GM12892 (cell line): ENCODE results near the gene TRAF3IP1.

Experiments used
- DNase-seq: peaks from one replicate; pipeline ENCODE4 v3.0.0; 2011; ENCODE audit not compliant: insufficient read length
- FAIRE-seq: peaks from 2 replicates; lab custom pipeline; 2011; peaks lifted over from hg19 to GRCh38; lab: Jason Lieb, UNC
- POLR2A ChIP-seq: IDR thresholded peaks from 2 replicates; pipeline ENCODE4 v1.6.1; 2011; ENCODE audit warnings: low read depth, low read length, control low read depth
- POLR2AphosphoS5 ChIP-seq: IDR thresholded peaks from 2 replicates; pipeline ENCODE4 v1.6.1; 2011; ENCODE audit warnings: low read depth, low read length, control low read depth
- TAF1 ChIP-seq: IDR thresholded peaks from 2 replicates; pipeline ENCODE4 v1.6.1; 2011; ENCODE audit warnings: low read depth, mild to moderate bottlenecking, control low read depth, low read length, borderline replicate concordance

TRAF3IP1 gene

GRCh38 chr2:238338710-238339394, 18.5 kb downstream of the TRAF3IP1 start:
- FAIRE-seq (no peak), DNase-seq (no peak)
- TF ChIP-seq TAF1, result no peak

GRCh38 chr2:238339395-238339780, 19.1 kb downstream of the TRAF3IP1 start:
- TF ChIP-seq POLR2AphosphoS5 (no peak), POLR2A (no peak), TAF1 (no peak)

GRCh38 chr2:238339814-238340213, 19.5 kb downstream of the TRAF3IP1 start:
- no peak for DNase-seq
- no peak for FAIRE-seq
- TF ChIP-seq POLR2AphosphoS5, result no peak
- TF ChIP-seq TAF1, result no peak
- no peak for TF ChIP-seq POLR2A

More at GRCh38 chr2:238339395-238339780, 19.1 kb downstream of the TRAF3IP1 start:
- DNase-seq, result no peak
- no peak for FAIRE-seq

- FAIRE-seq, result no peak
- no peak for DNase-seq
- TF ChIP-seq POLR2AphosphoS5 (no peak), POLR2A (no peak), TAF1 (no peak)
Measured at GRCh38 chr2:238341536-238341935, 21.2 kb downstream of the TRAF3IP1 start.

- FAIRE-seq, result no peak
- no peak for TF ChIP-seq POLR2A
- no peak for TF ChIP-seq POLR2AphosphoS5
- no peak for TF ChIP-seq TAF1
- no peak for DNase-seq
Measured at GRCh38 chr2:238344035-238344434, 23.7 kb downstream of the TRAF3IP1 start.

- TF ChIP-seq TAF1 (no peak), POLR2A (no peak), POLR2AphosphoS5 (no peak)
- DNase-seq, result no peak
- no peak for FAIRE-seq
Measured at GRCh38 chr2:238344517-238344916, 24.2 kb downstream of the TRAF3IP1 start.

- FAIRE-seq (no peak), DNase-seq (no peak)
- TF ChIP-seq POLR2A (no peak), TAF1 (no peak), POLR2AphosphoS5 (no peak)
Measured at GRCh38 chr2:238345297-238345968, 25.1 kb downstream of the TRAF3IP1 start.

- FAIRE-seq, result no peak
- DNase-seq, result no peak
Measured at GRCh38 chr2:238346544-238346943, 26.2 kb downstream of the TRAF3IP1 start.

GRCh38 chr2:238350150-238350897, 30.0 kb downstream of the TRAF3IP1 start:
- DNase-seq, result no peak

More at GRCh38 chr2:238346544-238346943, 26.2 kb downstream of the TRAF3IP1 start:
- no peak for TF ChIP-seq POLR2A
- no peak for TF ChIP-seq TAF1
- TF ChIP-seq POLR2AphosphoS5, result no peak

GRCh38 chr2:238351315-238351714, 31.0 kb downstream of the TRAF3IP1 start:
- TF ChIP-seq TAF1 (no peak), POLR2AphosphoS5 (no peak), POLR2A (no peak)
- FAIRE-seq (no peak), DNase-seq (no peak)

More at GRCh38 chr2:238350150-238350897, 30.0 kb downstream of the TRAF3IP1 start:
- TF ChIP-seq POLR2AphosphoS5 (no peak), POLR2A (no peak), TAF1 (no peak)
- no peak for FAIRE-seq

GRCh38 chr2:238352361-238352760, 32.0 kb downstream of the TRAF3IP1 start:
- TF ChIP-seq POLR2AphosphoS5, result no peak
- TF ChIP-seq POLR2A, result no peak
- no peak for TF ChIP-seq TAF1
- DNase-seq (no peak), FAIRE-seq (no peak)

- DNase-seq (no peak), FAIRE-seq (no peak)
Measured at GRCh38 chr2:238358769-238359168, 38.5 kb downstream of the TRAF3IP1 start.

More at GRCh38 chr2:238358769-238359168, 38.5 kb downstream of the TRAF3IP1 start:
- TF ChIP-seq POLR2A (no peak), TAF1 (no peak), POLR2AphosphoS5 (no peak)
